OCI-M1 (cell line): ENCODE data around the gene RPUSD2.

ENCODE experiments used
- DNase-seq: peaks from one replicate; lab custom pipeline; 2025; lab: John Stamatoyannopoulos, UW

Gene RPUSD2

DNA sequence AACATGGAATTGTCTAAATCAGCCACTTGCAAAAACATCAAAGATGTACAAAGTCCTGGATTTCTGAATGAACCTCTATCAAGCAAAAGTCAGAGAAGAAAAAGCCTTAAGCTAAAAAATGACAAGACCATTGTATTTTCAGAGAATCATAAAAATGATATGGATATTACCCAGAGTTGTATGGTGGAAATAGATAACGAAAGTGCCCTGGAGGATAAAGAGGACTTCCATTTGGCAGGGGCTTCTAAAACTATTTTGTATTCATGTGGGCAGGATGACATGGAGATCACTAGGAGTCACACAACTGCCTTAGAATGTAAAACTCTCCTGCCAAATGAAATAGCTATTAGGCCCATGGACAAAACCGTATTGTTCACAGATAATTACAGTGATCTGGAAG lies 54.3 kb downstream of the RPUSD2 start:
- DNase-seq: peak; percentile 58
